Fibroblast of lung (primary cell): ENCODE data around the gene KMT2A.

Experiments used
- CTCF ChIP-seq, 2 donors: IDR thresholded peaks in 1 of 2; conservative IDR thresholded peaks in 1 of 2; 1 replicate in 1 of 2; 2 replicates in 1 of 2; pipeline ENCODE4 v1.5.1; 2011 to 2012; ENCODE audit warnings: low read length in 2 of 2, control low read depth in 1 of 2, inconsistent platforms in 1 of 2, low read depth in 1 of 2, mild to moderate bottlenecking in 1 of 2
- EZH2 ChIP-seq: IDR thresholded peaks from 2 replicates; pipeline ENCODE4 v1.5.1; 2012; ENCODE audit warnings: low read length, control low read depth, mild to moderate bottlenecking; ENCODE audit errors: missing control alignments

GRCh38 chr11:118529584-118530175 lies 93.4 kb downstream of the KMT2A start:
- TF ChIP-seq CTCF (conservative IDR thresholded peaks at IDR 0.05 in 1 of 2, IDR thresholded peaks at IDR 0.05 in 1 of 2; ENCODE audit: low read depth in 1 of 2, low read length in 2 of 2) (no peak), EZH2 (no peak)
